ENCODE results near the gene ELMOD3.
"Not testable (repeated sequence)": the region's sequence is repeated elsewhere in the genome, so short reads cannot be mapped to it uniquely, and the experiment has no call there.

Gene ELMOD3

DNA sequence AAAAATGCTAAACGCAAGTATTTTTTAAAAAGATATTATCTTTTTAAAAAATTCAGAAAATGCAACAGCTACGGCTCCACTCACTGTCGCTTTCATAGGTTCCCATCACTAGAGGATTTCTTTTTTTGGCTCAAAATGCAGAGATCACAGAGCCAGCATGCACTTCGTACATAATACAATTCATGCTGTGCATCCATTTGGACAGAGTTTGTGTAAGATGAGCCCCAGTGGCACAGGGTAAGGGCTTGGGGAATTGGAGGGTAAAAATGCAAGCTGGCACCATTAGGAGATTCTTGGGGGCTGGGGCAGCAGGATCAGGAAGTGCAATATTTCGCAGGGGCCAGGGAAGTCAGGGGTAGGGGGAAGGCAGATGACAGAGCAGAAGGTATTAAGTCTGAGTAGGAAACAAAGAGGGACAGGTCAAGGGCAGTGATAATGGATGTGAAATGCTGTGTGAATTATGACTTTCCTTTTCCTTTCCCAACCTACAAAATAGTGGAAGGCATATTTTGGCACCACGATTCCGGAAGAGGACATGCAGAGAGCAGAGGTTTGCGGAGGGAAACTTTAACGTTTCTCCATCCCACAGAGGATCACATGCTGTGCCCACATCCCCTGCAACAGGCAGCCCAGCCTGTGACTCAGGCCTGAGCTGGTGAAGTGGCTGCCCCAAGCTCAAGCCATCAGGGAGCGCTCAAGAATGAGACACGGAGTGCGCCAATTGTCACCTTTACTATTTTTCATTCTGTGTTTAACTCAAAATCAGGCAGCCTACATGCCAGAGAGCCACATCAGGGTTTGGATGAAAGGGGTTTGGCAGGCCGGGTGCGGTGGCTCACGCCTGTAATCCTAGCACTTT lies 50.9 kb downstream of the ELMOD3 start:
- peak; percentile 64 to 71 for DNase-seq

DNA sequence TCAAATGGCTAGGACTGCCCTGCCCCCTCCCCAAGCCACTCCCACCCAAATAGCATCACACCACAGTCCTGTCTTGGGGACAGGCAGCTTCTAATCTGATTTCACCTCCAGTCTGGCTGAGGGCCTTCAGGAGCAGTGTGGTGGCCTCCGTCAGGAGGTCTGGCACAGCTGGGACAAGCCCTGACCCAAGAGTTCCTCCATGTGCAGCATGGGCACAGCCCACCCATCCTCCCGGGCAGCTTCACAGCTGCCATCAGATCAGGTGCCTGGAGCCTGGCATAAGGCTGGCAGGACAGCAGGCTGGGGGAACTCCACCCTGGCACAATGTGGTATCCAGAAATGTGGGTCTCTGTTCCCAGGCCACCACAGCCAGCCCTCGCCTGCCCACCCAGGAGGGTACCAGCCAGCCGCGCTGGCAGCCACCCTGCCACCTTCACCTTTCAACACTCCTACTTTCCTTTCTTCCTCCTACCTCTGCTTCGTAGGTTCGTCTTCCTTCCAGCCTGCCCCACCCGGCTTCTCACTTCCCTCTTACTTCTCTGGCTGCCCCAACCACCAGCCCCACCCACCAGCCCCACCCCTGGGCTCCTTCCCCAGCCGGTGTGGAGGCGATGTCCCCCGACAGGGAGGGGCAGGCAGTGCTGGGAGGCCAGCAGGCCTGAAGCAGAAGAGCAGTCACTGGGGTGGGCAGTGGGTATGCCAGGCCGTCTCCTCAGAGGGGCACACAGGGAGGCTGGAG lies 55.4 kb downstream of the ELMOD3 start, which contains the start of gene CAPG:
Gene CAPG, minus strand, starts transcription at position 522 of the 739 bp plus-strand sequence. CDS start 8,221 bp downstream, outside the sequence.
- peak; percentile 40 to 43 for DNase-seq

DNA sequence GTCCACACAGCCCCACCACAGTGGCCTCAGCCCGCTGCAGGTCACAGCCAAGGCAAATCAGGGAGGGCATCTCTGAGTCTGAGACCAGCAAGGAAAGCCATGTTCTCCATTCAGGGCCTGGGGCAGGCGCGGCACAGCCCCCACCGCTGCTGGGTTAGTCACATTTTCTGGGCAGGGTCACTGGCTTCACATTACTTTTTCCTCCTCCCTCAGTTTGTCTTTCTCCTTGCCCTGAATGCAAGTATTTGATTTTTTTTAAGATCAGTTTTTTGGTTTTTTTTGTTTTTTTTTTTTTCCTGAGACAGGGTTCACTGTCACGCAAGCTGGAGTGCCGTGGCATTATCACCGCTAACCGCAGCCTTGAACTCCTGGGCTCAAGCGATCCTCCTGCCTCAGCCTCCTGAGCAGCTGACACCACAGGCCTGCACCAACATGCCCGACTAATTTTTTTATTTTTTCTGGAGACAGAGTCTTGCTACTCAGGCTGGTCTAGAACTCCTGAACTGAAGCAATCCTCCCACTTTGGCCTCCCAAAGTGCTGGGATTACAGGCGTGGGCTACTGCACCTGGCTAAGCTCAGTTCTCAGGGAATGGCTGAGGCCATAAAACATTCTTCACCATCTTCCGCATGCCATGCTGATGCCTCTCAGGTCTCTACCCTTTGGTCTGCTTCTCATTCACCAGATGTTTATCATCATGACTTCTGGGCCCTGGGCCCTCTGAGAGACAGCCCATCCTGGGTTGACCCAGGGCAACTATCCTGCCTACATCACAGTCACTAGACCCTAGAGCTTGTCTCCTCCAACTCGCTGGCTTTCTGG lies 56.2 kb downstream of the ELMOD3 start:
- no peak for DNase-seq

DNA sequence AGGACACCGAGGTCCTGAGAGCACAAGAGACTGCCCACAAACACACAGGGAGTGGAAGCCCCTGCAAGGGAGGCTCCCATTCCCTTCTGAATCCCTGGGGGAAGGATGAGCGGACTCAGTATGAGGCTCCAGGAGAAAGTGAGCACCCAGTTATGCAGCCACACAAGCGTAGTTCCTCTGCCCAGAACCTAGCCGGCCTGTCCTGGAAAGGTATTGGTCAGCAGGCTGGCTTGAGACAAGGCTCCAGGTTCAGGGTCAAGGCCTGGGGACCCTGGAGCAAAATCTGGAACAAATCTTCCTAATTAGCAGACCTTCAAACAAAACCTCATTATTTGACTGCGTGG lies 56.8 kb downstream of the ELMOD3 start:
- no peak for DNase-seq

DNA sequence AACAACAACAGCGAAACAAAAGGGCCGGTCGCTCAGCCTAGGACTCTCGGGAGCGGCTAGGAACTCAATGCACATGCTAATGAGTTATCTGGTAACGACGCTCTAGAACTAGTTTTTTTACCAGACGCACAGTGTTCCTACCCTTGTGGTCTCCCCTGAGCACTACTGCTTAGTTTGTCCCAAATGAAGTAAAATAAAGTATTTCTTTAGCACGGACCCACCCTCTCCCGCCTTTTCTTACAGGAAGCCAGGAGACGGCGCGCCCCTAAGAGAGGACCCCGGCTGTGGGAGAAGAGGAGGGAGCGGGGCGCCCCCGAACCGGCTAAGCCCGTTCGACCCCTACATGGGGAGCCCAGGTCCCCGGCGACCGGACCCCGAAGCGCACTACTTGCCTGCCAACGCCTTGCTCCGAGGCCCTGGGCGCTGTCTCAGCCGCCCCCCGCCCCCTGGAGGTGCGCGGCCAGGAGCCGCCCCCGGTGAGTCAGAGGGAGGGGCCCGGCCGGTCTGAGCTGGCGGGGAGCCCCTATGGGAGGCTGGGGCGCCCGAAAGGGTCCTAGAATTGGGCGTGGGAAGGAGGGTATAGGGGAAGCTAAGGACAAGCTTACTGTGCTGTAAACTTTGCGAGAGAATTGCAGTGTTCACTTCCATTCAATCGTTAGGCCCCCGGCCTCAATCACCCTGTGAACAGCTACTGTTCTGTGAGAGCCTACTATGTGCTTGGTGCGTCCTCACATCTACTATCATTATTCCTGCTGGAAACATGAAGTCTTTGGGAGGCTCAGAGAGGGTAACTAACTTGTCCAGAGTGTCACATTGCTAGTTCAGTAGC lies 59.2 kb downstream of the ELMOD3 start:
- DNase-seq, result peak in 1 of 2 donors; percentile 45

DNA sequence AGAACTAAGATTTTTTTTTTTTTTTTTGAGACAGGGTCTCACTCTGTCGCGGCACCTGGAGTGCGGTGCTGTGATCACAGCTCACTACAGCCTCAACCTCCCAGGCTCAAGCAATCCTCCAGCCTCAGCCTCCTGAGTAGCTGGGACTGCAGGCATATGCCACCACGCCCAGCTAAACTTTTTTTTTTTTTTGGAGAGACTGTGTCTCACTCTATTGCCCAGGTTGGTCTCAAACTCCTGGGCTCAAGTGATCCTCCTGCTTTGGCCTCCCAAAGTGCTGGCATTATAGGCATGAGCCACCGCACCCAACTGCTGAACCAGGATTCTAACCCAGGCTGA lies 59.8 kb downstream of the ELMOD3 start:
- not testable (repeated sequence) for DNase-seq

DNA sequence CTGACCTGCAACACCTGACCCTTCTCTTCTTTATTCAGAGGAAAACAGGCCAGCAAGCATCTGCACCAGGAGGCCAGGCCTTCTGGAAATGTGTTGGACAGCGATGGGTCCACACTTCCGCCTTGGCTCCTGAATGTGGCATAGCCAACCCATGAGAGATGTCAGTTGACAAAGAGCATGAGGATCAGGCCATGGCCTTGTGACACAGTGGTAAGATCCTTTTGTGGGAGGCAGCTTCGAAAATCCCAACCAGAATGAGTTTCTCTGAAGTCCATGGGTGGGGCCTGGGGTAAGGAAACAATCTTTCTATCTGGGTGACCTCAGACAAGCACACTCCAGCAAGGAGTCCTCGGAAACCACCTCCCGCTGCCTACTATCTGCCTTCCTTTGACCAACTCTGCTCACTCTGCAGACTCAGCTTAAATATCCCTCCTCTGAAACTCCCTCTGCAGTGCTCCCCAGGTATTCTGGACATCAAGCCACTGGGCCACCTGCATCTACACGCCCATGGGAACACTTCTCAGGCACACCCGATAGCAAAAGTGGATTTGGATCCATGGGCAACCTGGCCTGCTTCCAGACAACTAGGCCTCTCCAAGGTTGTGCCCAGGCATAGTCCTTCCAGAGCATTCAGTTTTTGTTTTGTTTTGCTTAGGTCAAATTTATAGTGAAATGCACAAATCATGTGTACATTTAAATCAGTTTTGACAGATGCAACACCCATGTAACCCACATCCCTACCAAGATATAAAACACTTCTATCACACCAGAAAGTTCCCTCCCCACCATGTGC lies 60.4 kb downstream of the ELMOD3 start:
- no peak for DNase-seq

DNA sequence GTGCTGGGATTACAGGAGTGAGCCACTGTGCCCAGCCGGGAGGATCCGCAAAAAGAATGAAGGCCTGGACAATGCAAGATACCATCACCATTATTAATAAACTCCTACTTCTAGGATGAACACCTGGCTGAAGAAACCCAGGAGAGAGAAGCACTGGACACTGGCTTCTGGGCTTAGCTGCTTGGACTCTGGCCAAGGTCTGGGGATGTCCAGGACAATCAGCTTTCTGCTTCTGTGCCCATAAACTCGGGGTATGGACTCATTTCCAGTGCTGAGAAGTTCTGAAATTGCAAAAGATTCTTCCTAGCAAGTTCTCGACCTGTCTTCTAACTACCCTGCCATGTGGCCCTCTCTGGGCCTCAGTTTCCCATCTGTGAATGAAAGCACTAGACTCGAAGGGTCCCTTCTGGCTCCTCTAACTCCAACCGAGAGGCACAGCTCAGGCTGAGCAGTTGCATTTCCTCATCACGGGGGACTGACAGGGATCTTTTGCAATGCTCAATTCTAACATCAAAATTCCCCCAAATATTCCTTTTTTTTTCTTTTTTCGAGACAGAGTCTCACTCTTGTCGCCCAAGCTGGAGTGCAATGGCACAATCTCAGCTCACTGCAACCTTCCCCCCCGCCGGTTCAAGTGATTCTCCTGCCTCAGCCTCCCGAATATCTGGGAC lies 61.5 kb downstream of the ELMOD3 start:
- no peak for DNase-seq

DNA sequence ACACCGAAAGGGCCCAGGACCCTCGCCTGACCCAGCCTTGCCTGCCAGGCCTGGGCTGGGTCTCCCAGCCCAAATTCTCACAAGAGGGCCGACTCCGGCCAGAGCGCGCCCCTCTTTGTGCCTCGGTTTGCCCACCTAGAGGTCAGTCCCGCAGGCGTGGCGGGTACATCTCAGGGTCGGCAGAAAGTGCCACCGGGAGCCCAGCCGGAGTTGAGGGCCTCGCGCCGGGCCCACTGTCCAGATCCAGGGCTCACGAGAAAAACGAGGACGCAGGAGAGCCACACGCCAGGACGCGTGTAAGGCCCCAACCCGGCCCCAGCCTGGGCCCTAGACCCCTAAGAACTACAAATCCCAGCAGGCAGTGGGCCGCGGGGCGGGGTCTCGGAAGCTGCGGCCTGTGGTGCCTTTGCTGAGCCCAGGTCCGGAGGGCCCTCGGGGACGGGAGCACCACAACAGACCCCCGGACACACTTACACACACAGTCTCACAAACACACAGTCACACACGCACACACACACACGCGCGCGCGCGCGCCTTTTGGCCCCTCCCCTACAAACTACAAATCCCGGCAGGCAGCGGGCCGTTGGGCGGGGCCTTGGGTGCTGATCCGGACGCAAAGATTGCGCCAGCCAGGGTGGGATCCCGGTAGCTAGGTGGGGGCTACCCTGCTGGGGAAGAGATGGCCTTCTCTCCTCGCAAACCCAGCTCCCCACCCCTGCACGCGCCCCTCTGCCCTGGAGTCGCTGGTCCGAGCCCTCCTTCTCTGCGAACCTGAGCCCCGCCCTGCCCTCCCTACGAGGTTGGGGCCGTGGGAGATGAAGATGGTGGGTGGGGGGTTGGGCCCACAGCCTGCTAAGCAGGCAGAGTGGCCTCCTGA lies 63.8 kb downstream of the ELMOD3 start, which contains the start of gene SH2D6:
Gene SH2D6, plus strand, starts transcription at position 583 of the 877 bp plus-strand sequence. CDS start 10,752 bp downstream, outside the sequence.
- peak; percentile 80 to 84 for DNase-seq

DNA sequence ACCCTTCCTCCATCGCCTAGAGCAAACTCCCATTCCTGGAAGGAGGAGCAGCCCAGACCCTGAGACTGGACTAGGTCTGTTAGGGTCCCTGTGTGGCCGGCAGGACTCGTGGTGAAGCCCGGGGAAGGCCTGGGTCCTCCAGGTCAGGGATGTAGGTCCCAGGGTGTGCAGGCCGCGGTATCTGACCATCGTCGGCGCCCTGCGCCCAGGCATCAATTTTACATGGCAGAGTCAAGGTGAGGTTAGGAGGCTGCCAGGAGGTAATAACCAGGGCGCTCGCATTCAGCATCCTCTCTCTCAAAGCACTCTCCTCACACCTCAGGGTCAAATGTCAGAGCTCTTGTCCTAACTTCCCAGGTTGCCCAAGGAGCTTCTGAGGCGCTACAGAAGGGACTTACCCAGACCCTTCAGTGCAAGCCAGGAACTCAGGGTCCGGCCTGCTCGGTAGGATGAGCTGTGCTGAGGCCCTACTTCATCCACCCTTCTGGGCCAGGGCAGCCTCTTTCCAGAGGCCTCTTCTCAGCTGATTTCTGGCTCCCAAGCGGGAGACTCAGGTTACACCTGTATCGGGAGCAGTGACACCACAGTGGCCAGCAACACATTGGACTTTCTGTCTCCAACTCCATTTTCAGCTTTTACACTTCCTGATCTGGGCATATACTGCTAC lies 64.6 kb downstream of the ELMOD3 start:
- DNase-seq, result no peak

DNA sequence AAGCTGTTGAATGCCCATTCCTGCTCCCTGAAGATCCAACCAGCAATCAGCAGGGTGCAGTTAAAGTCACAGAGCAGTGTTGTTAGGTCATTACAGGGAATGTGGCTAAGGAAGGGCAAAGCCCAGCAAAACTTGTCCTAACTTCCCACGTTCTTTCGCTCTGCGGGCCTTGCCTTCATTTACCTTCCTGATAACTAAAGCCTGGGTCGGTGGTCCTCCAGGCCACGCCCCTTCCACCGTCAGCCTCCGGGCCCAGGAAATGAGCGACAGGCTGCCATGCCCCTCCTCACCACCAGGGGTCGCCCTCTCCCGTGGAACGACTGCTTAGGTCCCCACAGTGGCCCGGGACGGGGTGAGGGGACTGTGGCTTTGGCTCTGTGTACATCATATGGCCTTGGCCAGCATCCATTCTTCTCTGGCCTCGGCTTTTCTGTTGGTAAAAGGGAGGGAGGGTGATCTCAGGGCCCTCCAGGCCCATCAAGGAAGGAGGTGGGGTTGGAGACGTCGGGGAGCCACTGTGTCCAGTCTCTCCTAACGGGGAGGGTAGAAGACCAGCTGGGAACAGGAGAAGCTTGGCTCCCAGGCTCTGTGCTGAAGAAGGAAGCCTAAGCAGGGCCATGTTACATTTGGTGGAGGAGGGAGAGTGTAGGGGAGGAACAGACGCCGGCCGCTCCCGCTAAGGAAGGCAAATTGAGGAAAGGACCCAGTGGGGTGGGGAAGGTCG lies 66.1 kb downstream of the ELMOD3 start:
- peak; percentile 83 to 91 for DNase-seq

DNA sequence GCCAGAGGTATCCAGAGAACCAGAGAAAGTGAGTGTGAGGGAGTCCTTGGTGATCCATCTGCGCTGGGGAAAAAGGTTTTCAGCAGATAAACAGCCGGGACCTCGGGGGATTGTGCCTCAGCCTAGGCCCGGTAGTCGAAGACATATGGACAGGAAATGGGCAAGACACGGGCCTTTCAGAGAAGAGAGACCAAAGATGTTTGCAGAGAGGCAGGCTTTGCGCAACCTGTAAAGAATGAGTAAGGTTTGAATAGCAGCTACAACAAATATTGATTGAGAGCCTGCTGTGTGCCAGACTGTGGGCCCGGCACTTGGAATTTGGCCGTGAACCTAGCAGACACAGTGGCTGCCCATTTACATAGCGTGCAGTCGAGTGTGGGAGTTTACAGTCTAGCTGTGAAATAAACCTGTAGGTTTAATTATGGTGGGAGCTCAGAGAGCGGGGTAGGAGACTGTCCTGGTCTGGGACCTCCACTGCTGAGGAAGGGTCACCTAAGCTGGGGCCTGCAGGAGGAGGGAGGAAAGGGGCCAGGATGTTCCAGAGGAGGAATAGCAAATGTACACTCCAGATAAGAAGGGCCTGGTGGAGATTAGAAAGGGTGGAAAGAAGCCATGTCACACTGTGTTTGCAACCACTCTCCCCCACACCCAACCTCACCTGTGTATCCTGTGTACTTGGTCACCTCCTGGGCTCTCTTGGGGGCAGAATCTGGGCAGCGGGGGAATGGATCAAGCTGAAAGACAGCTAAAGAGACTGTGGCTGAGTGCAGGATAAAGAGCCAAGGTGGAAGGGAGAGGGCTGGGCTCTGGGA lies 66.9 kb downstream of the ELMOD3 start:
- DNase-seq, result no peak

DNA sequence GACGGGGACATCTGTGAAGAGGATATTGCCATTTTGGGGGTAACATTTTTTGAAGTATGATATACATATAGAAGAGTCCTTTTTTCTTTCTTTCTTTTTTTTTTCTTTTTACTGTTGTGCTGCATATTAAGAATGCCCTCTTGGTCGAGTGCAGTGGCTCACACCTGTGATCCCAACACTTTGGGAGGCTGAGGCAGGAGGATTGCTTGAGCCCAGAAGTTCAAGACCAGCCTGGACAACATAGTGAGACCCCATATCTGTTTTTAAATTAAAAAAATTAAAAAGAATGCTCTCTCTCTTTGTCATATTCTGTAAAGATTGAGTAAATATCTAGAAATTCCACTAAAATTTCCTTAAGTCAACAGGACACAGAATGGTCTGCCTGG lies 67.5 kb downstream of the ELMOD3 start:
- no peak for DNase-seq

DNA sequence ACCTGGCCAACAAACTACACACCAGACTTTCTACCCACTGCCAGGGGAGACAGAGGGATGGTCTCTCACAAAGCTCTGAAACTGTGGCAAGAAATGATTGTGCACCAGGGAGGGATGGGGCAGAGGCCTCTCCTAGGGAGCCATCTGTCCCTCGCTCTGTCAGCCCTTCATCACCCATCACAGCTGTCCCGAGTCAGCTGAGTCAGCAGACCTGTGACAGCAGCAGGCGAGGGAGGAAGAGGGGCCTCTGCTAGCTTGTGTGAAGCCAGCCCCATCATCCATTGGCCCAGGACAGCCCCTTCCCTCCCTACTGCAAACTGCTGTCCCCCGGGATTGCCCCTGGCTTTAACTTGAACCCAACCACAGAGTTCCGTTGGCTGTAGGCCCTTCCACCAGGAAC lies 69.0 kb downstream of the ELMOD3 start:
- DNase-seq, result no peak

DNA sequence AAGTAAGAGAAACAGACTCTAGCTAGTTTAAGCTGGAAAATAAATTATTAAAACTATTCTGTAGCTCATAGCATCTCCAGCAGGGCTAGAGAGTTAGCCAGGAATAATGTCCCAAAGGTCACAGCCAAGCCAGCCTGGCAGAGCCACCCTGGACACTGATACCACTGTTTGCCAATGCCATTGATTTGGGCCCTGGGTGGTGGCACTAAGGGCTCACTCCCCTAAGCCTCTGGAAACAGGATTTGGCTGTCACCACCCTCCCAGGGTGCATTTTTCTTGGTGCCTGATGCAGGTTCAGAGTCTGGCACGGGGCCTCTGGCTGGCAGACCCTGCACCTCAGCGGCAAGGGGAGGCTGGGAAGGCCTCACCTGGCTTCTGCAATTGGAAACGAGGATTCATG lies 71.0 kb downstream of the ELMOD3 start:
- DNase-seq, result no peak

DNA sequence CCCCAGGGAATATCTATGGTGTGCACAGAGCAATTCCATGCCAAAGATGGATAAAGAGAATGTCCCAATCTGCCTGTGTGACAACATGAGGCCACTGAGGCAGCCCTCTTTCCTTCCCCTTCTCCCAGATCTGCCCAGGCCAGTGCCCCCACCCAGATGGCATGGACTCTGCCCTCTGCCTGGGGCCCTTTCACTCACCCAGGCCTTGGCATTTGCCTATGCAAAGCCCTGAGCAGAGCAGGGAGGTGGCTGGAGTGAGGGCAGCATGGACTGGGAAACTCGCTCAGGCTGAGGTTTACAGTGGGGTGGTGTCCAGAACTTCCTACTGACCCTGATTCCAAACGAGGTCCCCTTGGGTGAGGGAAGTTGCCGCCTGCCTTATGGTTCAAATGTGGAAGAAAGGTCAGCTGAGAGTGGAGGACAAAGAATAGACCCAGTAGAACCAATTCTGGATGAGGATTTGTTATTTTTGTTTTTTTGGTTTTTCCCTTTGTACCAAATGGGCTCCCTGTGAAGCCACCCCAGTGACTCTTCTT lies 72.8 kb downstream of the ELMOD3 start:
- DNase-seq, result no peak

DNA sequence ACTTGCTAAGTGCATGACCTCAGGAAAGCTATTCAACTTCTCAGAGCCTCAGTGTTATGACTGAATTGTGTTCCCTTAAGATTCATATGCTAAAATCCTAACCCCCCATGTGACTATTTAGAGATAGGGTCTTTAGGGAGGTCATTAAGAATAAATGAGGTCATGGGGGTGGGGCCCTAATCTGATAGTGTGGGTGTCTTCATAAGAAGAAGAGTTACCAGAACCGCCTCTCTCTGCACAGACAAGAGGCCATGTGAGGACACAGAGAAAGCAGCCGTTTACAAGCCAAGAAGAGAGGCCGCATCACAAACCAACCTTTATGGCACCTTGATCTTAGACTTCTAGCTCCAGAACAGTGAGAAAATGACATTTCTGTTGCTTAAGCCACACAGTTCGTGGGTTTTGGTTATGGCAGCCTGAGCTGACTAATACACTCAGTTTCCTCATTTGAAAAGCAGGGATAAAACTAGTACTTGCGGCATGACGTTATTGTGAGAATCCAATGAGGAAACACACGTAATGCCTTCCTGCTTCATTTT lies 73.8 kb downstream of the ELMOD3 start:
- DNase-seq, result no peak
